NCI-H2081 treated with DMSO at 0.1 percent for 48 hours (cell line): ENCODE data around the gene SORL1.

Experiments used
- DNase-seq: peaks from one replicate; lab custom pipeline; 2025; lab: John Stamatoyannopoulos, UW

Gene SORL1

GRCh38 chr11:121508449-121508848 is 56.3 kb downstream of the SORL1 start:
- no peak for DNase-seq

GRCh38 chr11:121510438-121510837 is 58.3 kb downstream of the SORL1 start:
- DNase-seq, result no peak

- no peak for DNase-seq
These were observed 60.7 kb downstream of the SORL1 start for GRCh38 chr11:121512468-121513465.

GRCh38 chr11:121513807-121514206 is 61.7 kb downstream of the SORL1 start:
- no peak for DNase-seq

GRCh38 chr11:121514432-121515334 is 62.6 kb downstream of the SORL1 start:
- no peak for DNase-seq

- no peak for DNase-seq
These were observed 63.2 kb downstream of the SORL1 start for GRCh38 chr11:121515335-121515671.

GRCh38 chr11:121517996-121518395 is 65.9 kb downstream of the SORL1 start:
- DNase-seq, result no peak

- no peak for DNase-seq
These were observed 68.4 kb downstream of the SORL1 start for GRCh38 chr11:121520243-121521144.

- DNase-seq, result no peak
These were observed 69.3 kb downstream of the SORL1 start for GRCh38 chr11:121521145-121522042.

GRCh38 chr11:121522043-121522941 is 70.2 kb downstream of the SORL1 start:
- no peak for DNase-seq

- DNase-seq, result no peak
These were observed 71.6 kb downstream of the SORL1 start for GRCh38 chr11:121523581-121524232.

GRCh38 chr11:121524233-121524631 is 72.1 kb downstream of the SORL1 start:
- DNase-seq, result no peak

GRCh38 chr11:121525376-121525775 is 73.3 kb downstream of the SORL1 start:
- no peak for DNase-seq

- no peak for DNase-seq
These were observed 78.1 kb downstream of the SORL1 start for GRCh38 chr11:121530257-121530656.

GRCh38 chr11:121533601-121534000 is 81.5 kb downstream of the SORL1 start:
- DNase-seq, result no peak

GRCh38 chr11:121534131-121535093 is 82.3 kb downstream of the SORL1 start:
- no peak for DNase-seq

- no peak for DNase-seq
These were observed 83.1 kb downstream of the SORL1 start for GRCh38 chr11:121535129-121535796.
